GM21717 (cell line): ENCODE data around the gene ELF3.
"Not testable (repeated sequence)": the region's sequence is repeated elsewhere in the genome, so short reads cannot be mapped to it uniquely, and the experiment has no call there.

Experiments
- ATAC-seq: cut with Tn5 transposase; IDR thresholded peaks from one replicate; pipeline ENCODE4 v1.9.1; 2021; ENCODE audit warnings: mild to moderate bottlenecking, moderate library complexity; ENCODE audit not compliant: unreplicated experiment

ELF3 gene

GRCh38 chr1:202064889-202065312, 54.5 kb downstream of the ELF3 start:
- not testable (repeated sequence) for ATAC-seq
